HG03342 (cell line): Measurements from ENCODE around the gene SPRY2.

Experiments used
- ATAC-seq: cut with Tn5 transposase; IDR thresholded peaks from one replicate; pipeline ENCODE4 v1.9.1; 2021; ENCODE audit warnings: mild to moderate bottlenecking, moderate library complexity; ENCODE audit not compliant: unreplicated experiment

The SPRY2 gene

GRCh38 chr13:80314711-80315653, 25.9 kb downstream of the SPRY2 start:
- no peak for ATAC-seq

GRCh38 chr13:80313668-80314256, 27.2 kb downstream of the SPRY2 start:
- ATAC-seq: no peak

- no peak for ATAC-seq
These were observed 28.0 kb downstream of the SPRY2 start for GRCh38 chr13:80312967-80313366.

GRCh38 chr13:80312012-80312704, 28.8 kb downstream of the SPRY2 start:
- ATAC-seq: no peak

GRCh38 chr13:80309926-80310325, 31.0 kb downstream of the SPRY2 start:
- ATAC-seq: no peak

- ATAC-seq: no peak
These were observed 33.4 kb downstream of the SPRY2 start for GRCh38 chr13:80307401-80307987.

- no peak for ATAC-seq
These were observed 34.5 kb downstream of the SPRY2 start for GRCh38 chr13:80306337-80306972.

- no peak for ATAC-seq
These were observed 35.2 kb downstream of the SPRY2 start for GRCh38 chr13:80305737-80306136.

DNA sequence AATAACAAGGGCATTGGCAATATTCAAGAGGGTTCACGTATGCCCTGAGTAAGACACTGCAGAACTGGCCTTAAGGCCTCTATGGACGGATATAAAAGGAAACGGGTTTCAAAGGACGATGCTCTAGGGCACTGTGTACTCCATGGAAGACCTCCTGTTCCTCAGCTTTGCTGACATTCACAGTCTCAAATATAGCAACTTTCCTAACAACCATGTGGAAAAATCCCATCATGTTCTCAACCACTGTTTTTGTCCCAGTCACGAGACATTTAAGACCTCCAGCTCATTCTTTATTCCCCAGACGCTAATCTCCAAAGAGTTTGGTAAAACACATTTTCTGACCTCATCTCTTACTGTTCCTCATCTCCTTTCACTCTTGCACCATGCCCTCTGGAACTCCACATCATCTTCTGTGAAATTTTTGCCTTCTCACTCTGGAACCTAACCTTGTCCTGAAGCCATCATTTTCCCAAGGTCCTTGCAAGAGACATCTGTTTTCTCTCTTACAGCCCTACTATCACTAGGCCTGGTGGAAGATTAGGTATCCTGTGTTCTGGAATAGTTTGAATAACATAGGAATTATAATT, 37.6 kb downstream of the SPRY2 start:
- no peak for ATAC-seq

DNA sequence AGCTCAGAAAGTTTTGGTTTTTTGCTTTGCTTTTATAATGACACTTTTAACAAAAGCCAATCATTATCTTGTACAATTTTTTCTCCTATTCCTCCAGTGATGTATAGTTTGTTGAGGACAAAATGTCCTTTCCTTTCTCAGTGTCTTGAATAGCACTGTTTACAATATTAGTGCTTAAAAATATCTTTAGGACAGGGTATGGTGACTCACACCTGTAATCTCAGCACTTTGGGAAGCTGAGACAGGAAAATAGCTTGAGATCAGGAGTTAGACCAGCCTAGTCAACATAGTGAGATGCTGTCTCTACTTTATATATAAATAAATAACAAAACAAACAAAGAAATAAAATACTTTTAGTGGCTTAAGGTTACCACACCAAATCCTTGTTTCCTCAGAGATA, 41.9 kb downstream of the SPRY2 start:
- ATAC-seq: no peak

DNA sequence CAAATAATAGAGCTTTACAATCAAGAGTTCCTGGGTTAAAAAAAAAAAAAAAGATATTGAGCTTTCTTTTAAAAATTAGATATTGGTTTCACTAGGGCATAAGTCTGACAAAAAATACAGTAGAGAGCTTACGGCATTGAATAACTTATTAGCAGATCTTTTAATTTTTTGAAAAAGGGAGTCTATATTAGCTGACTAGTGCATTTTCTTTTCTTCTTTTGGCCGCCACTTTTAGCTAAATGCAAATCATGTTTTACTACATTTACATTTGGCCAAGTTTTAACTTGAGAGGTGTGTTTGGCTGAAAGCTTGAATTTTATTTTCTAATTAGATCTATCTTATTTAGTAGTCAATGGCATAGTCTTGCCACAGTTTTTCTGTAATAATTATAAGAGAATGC, 43.4 kb downstream of the SPRY2 start:
- no peak for ATAC-seq

GRCh38 chr13:80297094-80297493, 43.8 kb downstream of the SPRY2 start:
- ATAC-seq: no peak

GRCh38 chr13:80296638-80297037, 44.3 kb downstream of the SPRY2 start:
- ATAC-seq: no peak

- ATAC-seq: no peak
These were observed 50.3 kb downstream of the SPRY2 start for GRCh38 chr13:80290591-80290990.
